HG03469 (cell line): Measurements from ENCODE around the gene OXCT2.
"Not testable (repeated sequence)": the region's sequence is repeated elsewhere in the genome, so short reads cannot be mapped to it uniquely, and the experiment has no call there.

Source experiments
- ATAC-seq: cut with Tn5 transposase; IDR thresholded peaks from one replicate; pipeline ENCODE4 v1.9.1; 2021; ENCODE audit warnings: mild to moderate bottlenecking, moderate library complexity, moderate number of reproducible peaks; ENCODE audit not compliant: unreplicated experiment

OXCT2 gene

DNA sequence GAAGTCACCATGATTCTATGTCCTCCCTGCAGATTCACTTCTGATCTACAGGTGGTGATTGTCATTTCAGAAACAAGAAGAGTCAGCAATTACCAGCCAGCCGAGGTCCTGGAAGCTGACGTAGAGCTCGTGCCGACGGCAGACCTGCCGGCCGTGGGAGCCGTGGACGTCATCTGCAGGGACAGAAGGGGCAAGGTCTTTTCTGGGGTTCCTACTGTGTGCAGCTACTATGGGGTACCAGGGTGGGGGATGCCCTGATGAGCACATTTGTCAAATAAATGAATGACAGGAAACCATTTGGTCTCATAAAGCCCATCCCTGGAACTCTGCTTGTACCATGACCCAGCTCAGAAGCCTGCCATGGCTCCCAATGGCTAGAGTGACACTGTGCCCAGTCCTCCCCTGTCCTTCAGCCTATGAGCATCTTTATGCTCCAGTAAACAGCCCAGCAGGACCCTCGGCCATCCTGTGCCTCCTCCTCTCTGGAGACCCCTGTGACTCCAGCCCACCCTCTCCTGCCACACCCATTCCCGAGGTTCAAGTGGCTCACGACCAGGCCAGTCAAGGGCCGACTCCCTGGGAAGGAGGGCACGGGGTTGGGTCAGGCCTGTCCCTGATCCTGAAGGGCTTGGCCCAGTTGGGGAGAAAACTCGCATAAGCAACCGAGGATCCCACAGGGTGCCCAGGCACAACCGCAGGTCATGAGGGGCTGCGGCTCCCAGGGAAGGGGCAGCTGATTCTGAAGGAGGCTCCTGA is 7.4 kb downstream of the OXCT2 start:
- ATAC-seq: not testable (repeated sequence)

DNA sequence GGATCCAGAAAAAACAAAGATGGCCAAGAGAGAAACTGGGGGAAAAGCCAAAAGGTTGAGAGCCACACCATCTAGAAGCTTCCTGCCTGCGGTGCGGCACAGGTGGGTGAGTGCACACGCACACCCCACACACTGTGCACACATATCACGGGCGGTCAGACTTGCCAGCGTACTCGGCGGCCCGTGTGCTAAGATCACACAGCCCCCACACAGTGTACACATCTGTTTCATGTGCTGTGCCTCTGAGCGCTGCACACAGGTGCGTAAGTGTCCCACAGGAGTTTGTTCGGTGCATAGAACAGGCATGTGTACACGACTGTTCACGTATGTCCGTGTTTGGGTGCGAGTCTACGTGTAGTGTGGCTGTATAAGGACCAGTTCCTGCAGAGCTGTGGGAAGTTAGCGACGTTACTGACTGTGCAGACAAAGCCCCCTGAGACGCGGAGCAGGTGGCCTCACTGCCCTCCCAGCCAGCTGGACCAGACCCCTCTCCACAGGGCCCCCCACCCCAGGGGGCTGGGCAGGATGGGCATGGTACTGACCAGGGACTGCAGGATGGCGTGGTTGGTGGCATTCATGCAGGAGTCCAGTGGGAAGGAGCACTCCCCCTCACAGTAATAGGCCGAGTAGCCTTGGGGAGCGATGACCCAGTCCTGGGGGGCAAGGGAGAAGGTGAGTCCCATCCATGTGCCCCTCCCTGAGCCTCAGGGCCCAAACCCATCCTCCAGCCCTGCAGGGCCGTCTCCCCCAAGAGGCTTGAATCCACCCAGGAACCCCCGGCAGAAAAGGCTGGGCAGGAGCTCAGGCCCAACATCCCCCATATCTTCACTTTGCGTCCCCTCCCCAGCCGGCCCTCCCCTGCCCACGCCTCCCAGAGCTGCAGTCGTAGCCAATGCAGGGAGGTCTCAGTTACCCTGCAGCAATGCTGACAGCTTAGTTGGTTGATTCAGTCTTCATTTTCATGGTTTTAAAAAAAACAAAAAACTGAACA is 8.3 kb downstream of the OXCT2 start:
- no peak for ATAC-seq

DNA sequence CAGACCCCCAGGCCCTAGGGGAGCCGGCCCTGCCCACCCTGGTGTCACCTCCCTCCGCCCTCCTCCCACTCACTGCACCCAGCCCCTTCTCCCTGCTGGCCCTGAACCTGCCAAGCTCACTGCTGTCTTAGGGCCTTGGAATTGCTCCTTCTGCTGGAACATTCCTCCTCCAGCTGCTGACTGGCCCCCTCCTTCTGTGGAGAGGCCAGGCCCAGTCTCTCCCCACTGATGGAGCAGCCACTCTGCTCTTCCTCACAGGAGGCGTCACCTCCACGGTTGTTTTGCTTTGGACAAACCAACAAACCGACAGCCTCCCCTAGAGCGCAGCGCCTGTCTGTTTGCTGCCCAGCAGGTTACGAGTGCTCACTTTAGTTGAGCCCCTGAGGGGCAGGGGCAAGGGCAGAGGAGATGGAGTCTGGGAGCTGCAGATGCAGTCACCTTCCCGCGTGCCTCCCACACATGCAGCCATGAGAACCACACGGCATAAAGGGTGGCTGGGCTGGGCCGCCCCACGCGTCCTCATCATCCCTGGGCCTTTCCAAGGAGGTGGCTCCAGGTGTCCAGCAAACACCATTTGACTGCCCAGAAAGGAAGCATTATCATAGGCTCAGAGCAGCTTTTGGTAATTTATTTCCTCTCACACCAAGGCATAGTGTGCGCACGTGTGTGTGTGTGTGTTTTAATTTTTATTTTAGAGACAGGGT is 9.4 kb downstream of the OXCT2 start:
- ATAC-seq: no peak

DNA sequence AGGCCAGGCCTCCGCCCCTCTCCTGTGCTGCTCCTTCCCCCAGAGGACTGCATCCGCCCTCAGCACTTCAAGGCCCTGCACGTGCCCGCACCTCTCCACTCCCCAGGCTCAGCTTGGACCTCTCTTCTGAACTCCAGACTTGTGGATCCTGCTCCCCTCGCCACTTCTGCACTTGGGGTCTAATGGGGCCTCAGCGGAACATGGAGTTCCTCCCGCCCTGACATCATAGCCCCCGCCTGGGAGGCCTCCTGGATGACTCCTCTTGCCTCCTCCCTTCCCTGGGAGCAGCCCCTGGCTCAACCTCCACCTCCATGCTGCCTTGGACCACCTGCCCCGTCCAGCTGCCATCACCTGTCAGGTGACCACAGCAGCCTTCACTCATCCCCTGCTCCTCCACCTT is 10.1 kb downstream of the OXCT2 start:
- ATAC-seq: no peak

DNA sequence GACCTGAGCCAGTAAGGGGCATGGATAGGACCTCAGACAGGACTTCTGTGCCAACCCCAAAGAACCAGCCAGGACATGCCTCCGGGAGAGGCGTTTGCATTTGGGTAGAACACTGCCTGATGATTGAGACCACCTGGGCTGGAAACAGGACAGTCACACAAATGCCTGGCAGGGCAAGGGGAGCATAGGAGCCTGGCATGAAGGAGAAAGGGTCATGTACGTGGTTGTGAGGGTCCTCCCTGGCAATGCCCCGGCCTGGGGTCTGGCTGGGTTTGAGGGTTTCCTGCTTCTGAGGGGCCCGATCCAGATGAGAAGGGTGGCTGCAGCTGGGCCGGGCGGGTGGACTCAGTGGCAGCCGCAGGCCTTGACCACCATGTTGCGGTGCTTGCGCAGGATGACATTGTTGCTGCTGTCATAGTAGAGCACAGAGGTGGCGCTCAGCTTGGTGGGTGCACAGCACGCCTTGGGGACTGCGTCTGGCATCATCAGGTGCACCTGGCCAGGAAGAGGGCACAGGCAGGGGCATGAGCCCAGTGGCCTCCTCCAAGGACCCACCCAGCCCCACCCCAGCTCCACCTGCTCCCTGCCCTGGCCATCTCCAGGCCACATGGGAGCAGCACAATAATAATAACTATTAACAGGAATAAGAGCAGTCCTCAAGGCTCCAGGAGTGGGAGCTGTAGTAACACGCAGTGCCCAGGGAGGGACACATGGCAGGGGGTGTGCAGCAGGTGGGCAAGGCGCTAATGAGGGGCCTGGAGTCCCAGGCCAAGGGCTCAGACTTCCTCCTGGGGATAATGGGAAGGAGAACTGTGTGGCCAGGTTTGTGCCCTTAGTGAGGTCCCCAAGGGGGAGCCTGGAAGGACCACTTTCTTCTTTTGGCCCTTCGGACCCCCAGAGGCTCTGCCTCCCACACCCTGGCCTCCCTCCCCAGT is 10.8 kb downstream of the OXCT2 start:
- no peak for ATAC-seq

DNA sequence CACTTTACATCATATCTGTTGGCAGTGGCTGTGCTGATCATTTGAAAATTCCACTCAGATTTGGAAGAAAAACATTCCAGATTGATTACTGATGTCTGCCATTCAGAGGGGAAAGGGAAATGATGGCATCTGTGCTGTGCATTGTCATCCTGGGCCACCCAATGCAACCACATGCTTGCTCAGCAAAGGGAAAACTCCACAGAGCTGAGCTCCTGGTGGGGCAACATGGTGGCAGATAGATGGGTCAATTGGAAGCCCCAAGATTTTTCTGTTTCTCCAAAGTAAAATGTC is 11.8 kb downstream of the OXCT2 start:
- ATAC-seq: no peak

DNA sequence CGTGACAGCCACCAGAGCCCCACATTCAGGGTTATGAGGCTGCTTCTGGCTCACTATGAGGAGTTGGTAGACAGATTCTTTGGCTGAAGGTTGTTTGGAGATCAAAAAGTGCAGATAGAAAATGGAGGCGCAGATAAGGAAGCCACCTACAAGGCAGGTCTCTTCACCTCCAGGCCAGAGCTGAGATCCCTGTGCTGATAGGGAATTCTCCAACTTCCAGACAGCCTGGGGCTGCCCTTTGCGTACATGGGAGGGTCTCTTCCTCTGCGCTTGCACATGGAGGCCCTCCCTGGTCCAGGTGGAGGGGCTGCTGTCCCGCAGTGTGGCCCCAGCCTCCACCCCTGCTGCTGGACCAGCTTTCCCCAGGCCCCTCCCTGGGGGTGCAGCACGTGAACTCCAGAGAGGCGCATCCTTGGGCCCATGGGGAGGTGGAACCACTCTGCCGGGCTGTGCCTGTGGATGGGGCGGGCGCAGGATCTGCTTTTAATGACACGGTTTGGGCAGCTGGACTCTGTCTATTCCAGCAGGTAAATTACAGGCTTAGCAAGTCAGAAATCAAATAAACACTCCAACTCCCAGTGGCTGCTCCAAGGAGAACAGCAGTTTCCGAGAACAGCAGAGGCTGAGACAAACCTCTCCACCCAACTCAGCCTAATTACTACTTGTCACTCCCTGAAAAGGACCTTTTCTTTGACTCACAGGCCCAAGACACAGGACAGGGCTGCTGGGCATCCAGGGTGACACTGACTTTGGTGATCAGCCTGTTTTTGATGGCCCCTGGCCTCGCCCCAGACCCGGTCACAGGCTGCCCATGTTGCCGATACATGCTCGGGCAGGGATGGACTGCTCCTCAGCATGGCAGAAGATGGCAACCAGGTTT is 12.4 kb downstream of the OXCT2 start:
- no peak for ATAC-seq

DNA sequence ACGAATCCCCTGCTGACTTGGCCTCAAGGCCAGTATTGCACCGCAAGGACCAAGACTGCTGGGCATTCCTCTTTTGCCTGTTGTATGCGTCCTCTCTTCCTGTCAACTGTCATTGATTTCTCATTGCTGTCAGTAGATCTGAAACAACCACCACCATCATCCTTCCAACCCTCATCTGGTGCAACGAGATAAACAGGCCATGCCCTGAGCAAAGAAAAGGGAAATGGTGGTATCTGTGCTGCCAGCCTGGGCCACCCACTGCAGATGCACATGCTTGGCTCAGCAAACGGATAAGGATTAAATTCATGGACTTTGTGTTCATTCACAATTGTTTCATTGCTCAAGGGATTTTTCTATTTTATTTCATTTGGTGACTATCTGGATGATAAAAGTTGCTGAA is 13.6 kb downstream of the OXCT2 start:
- no peak for ATAC-seq

DNA sequence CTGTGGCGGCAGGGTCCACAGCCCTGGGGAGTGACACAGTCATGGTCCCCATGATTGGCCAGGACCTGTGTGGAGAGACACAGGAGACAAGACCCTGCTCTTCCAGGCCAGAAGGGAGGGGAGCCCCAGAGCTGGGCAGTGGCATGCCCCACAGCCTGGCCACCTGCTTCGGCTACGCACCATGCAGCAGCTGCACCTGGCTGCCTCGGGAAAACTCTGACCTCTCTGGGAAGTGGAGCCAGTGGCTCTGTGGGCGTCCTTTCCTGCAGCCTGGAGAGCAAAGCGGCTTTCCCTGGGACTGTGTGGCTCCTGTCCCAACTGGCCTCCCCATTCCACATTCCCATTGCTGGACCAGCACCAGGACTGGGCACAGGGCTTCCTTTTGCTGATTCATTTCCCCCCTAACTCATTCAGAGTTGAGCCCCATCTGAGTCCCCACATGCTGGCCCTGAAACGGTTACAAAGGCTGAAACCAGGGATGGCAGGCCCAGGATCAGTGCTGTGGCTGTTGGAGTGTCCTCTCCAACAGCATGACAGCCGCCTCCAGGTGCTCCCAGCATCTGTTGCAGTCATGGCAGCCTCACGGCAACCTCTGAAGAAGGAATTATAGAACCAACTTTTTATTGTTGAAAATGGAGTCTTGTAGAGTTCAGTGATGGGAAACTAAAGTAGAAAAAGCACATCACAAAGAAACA is 15.0 kb downstream of the OXCT2 start:
- ATAC-seq: no peak

DNA sequence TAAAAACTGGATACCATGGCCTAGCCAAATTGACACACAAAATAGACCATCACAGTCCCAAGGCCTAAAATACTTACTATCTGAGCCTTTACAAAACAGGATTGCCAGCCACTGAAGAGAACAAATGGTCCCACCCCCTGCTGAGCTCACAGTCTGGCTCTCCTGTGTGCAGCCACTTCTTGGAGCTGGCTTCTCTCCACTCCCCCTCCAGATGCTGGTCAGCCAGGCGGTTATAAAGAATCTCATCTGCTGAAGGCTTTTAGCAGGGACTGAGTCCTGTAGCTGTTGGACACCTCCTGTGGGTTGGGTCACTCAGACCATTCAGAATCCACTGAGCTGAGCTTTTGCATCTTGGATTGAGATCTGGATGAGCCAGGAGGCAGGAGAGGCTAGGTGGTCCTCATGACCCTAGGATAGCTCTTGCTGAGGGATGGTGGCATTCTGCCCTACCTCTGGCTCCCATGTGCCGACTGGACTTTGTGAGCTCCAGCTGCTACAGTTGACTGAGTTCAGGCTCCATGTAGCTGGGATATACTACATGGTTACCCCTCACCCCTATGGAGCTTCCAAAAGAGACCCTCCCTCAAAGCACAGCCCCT is 16.1 kb downstream of the OXCT2 start:
- no peak for ATAC-seq

DNA sequence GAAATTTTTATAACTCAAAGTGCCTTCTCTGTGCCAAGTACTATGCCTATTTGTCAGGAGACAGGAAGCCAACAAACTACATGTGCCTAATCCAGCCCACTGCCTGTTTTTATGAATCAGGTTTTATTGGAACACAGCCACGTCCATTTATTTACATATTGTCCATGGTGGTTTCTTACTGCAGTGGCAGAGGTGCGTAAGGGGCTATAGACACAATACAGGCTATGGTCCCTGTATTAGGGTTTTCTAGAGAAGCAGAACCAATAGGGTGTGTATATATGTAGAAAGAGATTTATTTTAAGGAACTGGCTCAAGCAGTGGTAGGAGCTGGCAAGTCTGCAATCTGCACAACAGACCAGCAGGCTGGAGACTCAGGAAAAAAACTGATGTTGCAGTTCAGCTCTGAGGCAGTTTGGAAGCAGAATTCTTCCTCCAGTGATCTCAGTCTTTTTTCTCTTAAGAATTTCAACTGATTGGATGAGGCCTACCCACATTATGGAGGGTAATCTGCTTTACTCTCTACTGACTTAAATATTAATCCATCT is 17.1 kb downstream of the OXCT2 start:
- ATAC-seq: no peak

DNA sequence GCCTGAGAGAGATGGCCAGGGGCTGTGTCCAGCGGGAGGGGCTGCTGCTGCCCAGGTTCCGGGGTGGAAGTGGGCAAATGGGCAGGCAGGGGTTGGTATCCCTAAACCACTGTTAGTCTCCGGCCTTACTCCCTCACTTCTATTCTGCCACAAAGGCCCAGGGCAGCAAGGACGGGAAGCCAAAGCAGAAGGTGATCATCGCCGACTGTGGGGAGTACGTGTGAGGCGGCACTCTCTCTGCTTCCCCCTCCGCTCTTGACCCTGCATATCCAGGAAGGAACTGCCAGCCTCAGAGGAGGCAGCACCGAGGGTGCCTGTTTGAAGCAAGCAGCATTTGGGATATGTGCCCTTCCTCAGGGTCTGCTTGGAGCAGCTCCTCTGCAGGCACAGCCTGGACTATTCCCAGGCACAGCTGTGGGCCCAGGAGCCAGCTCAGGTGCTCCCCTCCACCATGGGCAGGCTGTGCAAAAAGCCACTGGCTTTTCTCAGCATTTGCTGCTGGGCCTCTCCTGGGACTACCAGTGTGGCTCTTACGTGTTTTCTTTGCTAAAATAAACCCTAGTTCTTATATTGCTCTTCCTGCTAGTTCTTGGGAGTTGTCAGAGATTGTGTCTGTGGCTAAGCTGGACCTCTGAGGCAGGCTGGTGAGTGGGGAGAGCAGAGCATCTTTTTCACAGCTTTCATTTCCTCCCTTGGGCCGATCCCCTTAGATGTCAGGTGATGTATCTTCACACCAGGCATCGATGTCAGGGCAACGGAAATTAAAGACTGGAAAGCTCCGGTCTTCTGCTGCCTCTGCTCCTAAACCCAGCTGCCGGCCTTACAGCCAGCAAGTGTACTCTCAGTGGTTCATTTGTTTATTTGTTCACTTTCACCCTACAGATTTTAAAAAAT is 17.8 kb downstream of the OXCT2 start:
- no peak for ATAC-seq

DNA sequence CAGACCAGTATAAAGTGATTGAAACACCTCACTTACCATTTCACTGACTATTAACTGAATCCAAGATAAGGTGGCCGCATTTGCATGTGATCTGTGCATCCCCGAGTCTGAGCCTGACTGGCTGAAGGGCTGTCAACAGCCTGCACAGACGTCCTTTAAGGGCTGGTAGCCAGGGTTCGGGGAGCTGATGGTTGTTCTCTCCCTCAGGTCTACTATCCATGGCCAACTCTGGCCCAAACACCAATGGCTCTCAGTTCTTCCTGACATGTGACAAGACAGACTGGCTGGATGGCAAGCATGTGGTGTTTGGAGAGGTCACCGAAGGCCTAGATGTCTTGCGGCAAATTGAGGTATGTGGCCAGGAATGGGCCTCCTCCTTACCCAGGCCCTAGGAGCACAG is 18.4 kb downstream of the OXCT2 start:
- ATAC-seq: no peak

DNA sequence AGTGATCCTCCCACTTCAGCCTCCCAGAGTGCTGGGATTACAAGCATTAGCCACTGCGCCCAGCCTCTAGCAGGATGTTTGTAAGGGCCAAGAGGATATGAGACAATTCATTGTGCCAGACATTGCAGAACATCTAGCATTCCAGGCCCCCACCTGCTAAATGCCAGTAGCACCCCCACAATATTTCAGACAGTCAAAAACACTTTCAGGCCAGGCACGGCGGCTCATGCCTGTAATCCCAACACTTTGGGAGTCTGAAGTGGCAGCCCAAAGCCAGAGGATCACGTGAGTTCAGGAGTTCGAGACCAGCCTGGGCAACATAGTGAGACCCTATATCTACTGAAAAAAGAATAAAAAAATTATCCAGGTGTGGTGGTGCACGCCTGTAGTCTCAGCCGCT is 19.6 kb downstream of the OXCT2 start:
- ATAC-seq: no peak

DNA sequence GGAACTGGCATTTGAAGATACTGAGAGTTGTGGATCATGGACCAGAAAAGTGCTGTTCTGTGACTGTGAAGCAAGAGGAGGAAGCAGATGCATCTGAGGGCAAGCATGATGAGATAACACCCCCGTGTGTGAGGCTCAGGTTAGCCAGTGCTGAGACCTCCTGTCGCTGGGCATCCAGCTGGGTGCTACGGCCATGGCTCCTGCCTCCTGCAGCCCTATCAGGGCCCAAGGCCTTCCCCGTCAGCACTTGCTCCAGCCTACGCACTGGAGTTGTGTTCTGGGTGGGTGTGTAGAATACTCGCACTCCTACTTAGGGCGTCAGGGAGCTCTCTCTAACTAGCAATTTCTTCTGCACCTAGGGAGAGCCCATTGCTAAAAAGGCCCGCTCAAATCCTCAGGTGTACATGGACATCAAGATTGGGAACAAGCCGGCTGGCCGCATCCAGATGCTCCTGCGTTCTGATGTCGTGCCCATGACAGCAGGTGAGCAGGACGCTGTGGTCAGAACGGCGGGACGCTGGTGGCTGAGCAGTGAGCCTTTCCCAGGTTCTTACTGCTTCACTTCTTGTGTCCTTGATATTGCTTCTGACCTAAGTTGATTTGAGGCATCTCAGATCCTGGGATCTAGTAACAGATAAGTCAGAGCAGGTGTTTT is 26.0 kb downstream of the OXCT2 start:
- no peak for ATAC-seq

DNA sequence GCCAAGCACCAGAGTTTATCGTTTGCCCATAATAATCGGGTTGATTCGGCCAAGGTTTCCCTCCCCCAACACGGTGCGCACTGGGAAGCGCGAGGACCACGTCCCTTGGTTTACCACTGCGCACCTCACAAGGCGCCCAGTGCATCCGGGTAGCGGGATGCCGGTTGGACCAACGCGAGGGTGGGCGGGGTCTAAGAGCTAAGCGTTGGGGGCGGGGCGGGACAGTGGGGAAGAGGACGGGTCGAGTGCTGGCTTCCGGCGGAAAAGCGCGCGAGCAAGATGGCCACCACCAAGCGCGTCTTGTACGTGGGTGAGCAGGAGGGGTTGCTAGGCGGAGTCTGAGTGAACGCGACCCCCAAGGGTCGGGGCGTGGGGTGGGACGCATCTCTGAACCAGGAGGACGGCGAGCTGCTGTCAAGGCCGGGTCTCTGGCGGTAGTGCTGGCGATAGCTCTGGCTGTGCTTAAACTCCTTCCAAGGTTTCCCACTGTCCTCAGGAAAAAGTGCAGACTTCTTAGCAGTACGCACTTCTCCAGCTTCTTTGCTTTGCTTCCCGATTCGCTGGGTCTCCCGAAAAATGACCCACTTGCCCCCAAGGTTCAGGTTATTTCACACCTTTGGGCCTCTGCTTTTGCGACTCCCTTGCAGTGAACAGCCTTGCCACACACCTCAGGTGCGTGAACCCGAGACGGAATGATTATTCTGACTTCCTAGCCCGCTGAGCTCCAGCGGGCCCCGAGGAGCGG is 32.4 kb downstream of the OXCT2 start, which contains the start of gene PPIE:
Gene PPIE (plus strand): TSS at position 261 of the 745 bp plus-strand sequence. CDS start 19 bp downstream, at position 280.
- no peak for ATAC-seq
